GM21526 (cell line): ENCODE data around the gene CRISPLD2.

Experiments
- ATAC-seq: cut with Tn5 transposase; IDR thresholded peaks from one replicate; pipeline ENCODE4 v1.9.1; 2021; ENCODE audit warnings: moderate library complexity; ENCODE audit not compliant: unreplicated experiment, low FRiP score

The CRISPLD2 gene, protein sequence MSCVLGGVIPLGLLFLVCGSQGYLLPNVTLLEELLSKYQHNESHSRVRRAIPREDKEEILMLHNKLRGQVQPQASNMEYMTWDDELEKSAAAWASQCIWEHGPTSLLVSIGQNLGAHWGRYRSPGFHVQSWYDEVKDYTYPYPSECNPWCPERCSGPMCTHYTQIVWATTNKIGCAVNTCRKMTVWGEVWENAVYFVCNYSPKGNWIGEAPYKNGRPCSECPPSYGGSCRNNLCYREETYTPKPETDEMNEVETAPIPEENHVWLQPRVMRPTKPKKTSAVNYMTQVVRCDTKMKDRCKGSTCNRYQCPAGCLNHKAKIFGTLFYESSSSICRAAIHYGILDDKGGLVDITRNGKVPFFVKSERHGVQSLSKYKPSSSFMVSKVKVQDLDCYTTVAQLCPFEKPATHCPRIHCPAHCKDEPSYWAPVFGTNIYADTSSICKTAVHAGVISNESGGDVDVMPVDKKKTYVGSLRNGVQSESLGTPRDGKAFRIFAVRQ

GRCh38 chr16:84819644-84820304 lies at the start of gene CRISPLD2:
CRISPLD2 (plus strand) TSS chr16:84819985; CDS start chr16:84838496, 18,511 bp downstream.
- no peak for ATAC-seq

- no peak for ATAC-seq
Measured at GRCh38 chr16:84773312-84773711, 46.5 kb upstream of the CRISPLD2 start.

- no peak for ATAC-seq
Measured at GRCh38 chr16:84774810-84775209, 45.0 kb upstream of the CRISPLD2 start.

DNA sequence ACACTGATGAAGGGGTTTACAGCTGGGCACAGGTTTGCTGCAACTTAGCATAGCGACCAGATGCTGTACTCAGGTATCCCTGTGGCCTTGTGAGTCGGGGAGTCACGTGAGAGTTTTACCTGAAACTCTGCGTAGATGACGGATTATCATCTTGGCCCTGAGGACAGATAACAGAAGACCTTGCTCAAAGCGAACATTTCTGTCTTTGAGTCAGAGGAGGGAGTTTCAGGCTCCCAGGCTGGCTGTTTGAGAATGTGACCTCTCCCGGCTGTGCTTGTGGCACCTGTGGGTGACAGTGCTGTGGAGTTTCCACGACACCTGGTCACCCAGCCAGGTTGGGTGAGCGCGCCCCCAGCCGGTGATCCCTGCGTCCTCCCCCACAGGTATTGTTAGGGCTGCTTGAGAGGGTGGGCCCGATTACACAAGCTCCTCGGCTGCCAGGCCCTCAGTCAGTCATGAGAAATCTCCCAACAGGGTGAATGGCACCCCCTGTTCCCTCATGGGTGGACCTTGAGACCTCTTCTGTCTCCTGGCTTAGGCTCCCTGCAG lies 44.4 kb upstream of the CRISPLD2 start:
- ATAC-seq, result no peak

GRCh38 chr16:84777435-84777834 lies 42.4 kb upstream of the CRISPLD2 start:
- ATAC-seq, result no peak

DNA sequence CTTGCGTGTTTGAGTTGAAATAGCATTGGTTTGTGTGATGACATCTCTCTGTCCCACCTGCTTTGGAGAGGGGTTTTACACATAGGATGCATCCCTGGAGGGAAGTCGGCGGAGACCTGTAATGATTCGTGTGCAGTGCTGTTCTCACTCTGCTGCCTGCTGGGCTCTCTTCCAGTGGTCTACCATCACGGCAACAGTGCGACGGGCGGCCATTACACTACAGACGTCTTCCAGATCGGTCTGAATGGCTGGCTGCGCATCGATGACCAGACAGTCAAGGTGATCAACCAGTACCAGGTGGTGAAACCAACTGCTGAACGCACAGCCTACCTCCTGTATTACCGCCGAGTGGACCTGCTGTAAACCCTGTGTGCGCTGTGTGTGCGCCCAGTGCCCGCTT lies 41.1 kb upstream of the CRISPLD2 start:
- ATAC-seq, result no peak

GRCh38 chr16:84780063-84780462 lies 39.7 kb upstream of the CRISPLD2 start:
- no peak for ATAC-seq

GRCh38 chr16:84780544-84781376 lies 39.0 kb upstream of the CRISPLD2 start:
- ATAC-seq, result no peak

GRCh38 chr16:84782846-84783245 lies 36.9 kb upstream of the CRISPLD2 start:
- no peak for ATAC-seq

GRCh38 chr16:84785843-84786581 lies 33.8 kb upstream of the CRISPLD2 start:
- ATAC-seq, result no peak

- ATAC-seq, result no peak
Measured at GRCh38 chr16:84786605-84787262, 33.1 kb upstream of the CRISPLD2 start.

DNA sequence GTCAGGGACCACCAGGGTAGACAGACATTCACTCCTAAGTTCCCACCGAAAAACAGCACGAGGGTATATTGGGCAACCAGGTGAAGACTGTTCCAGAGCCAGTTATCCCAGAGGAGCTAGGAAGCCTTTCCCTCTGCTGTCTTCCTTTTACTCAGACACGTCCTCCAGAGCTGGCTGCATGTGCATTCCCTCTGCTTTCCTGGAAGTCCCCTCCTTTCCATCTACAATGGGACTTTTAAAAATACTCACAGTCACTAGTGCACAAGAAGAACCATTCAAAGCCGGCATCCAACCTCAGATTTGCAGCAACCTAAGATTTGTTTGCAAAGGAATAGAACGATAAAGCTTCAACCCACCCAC lies 32.5 kb upstream of the CRISPLD2 start:
- ATAC-seq, result no peak

- ATAC-seq, result no peak
Measured at GRCh38 chr16:84788920-84789391, 30.8 kb upstream of the CRISPLD2 start.

DNA sequence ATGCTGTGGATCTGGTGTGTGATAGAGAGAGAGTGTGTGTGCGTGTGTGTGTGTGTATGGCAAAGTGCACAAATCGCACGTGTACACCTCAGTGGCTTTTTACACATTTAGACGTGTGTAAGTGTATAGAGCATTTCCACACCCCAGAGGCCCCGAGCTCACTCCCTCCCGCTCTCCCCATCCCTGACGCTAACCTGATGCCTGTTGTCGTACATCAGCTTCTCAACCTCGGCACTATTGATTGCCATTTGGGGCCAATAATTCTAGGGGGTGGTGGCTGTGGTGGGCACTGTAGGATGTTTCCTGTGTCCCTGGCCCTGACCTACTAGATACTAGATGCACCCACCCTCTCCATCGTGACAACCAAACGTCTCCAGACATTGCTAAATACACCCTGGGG lies 30.4 kb upstream of the CRISPLD2 start:
- ATAC-seq, result no peak

DNA sequence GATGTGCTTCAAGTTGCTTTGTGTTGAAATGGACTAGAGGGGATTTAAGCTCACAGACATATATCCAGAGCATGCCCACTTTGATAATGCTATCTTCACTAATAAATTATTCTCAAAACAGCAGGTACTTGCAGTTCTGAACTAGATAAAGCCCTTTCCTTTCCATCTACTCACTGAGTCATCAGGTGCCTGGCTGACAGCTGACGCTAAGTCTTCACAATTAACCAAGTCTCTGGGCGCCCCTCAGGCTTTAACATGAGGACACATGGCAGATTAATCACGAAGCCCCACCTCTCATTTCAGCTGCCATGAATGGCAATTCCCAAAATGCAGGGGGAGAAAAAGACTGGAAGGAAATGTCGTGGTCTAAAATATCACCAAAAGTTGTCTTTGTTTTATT lies 29.5 kb upstream of the CRISPLD2 start:
- no peak for ATAC-seq

GRCh38 chr16:84791088-84791487 lies 28.7 kb upstream of the CRISPLD2 start:
- no peak for ATAC-seq

DNA sequence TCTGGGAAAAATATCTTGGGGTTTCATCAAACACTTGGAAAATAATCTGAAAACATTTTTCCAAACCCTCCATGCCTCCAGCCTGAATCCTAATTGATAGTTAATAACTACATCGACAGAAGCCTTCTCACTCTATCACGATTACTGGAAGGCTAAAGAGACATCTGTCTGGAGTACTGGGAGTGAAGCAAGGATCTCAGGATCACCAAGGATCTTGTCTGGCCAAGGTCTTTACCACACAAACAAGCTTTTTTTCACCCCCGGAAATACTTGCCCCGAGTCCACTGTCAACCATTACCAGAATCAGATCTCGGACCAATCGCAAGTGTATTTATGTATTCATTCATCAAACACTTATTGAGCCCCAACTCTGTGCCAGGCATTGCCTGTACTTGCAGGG lies 28.3 kb upstream of the CRISPLD2 start:
- no peak for ATAC-seq

DNA sequence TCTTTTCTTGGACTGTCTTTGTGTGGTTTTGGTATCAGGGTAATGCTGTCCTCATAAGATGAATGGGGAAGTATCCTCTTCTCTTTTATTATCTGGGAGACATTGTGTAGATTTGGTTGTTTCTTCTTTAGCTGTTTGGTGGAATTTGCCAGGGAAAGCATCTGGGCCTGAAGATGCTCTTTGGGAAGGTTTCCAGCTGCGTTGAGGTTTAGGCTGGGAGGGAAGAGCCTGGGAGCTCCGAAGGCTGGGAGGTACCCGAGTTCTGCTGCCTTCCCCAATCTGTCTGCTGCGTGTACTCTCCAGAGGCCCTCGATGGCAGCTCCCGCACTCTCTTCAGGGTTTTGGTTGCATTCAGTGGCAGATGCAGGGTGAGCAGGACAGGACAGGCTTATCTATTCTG lies 25.6 kb upstream of the CRISPLD2 start:
- no peak for ATAC-seq

DNA sequence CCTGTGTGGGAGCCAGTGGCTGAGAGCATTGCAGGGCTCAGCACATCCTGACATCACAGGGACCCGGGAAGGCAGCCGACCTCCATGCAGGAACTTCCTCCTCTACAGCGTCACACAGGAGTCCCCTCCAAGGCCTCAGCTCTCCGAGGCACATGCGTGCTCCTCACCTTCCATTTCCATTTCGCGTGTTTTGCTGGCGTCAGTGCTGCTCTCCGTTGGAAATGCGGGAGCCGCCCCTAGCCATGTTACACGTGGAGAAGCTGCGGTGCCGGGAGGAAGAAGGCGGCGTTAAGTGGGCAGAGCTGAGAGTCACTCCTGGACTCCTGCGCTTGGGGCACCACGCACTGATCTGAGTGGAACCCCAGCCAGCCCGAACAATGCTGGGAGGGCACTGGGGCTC lies 25.2 kb upstream of the CRISPLD2 start:
- ATAC-seq, result no peak
